Prostate gland (tissue), 2 donors: Measurements from ENCODE around the gene FBXL7.

Experiments used
- CTCF ChIP-seq, 4 experiments: fragments of 200-600 bp in 2 of 4; fragments of 450-650 bp in 2 of 4; sonication (generic) in 2 of 4; IDR thresholded peaks; 1 replicate in 3 of 4; 2 replicates in 1 of 4; pipeline ENCODE4 v1.5.1; 2016 to 2019; ENCODE audit warnings: antibody characterized with exemption in 4 of 4, mild to moderate bottlenecking in 2 of 4, moderate library complexity in 2 of 4
- POLR2A ChIP-seq: fragments of 450-650 bp; IDR thresholded peaks from one replicate; pipeline ENCODE4 v1.6.1; 2016; ENCODE audit warnings: antibody characterized with exemption, mild to moderate bottlenecking

- TF ChIP-seq POLR2A = no peak
- no peak for TF ChIP-seq CTCF (IDR thresholded peaks at IDR 0.05)
Measured at GRCh38 chr5:15966066-15966640, 466.2 kb downstream of the FBXL7 start.
